DOHH2 (cell line): ENCODE data around the gene SNAP91.

ENCODE experiments used
- H3F3A ChIP-seq: fragments of 200-600 bp; sonication (generic), shearing (Covaris generic); 2 replicates; pipeline ENCODE4 v1.6.0; 2016; ENCODE audit warnings: antibody characterized with exemption, mild to moderate bottlenecking; ENCODE audit not compliant: control insufficient read depth, insufficient read depth
- H3K27ac ChIP-seq: fragments of 200-600 bp; sonication (generic); 2 replicates; pipeline ENCODE4 v1.5.1; 2014; ENCODE audit warnings: low read depth, mild to moderate bottlenecking, low read length, moderate library complexity
- H3K27me3 ChIP-seq: fragments of 200-600 bp; sonication (generic); 2 replicates; pipeline ENCODE4 v1.6.1; 2014; ENCODE audit warnings: mild to moderate bottlenecking, low read length, mixed read lengths; ENCODE audit not compliant: control insufficient read depth
- H3K36me3 ChIP-seq: fragments of 200-600 bp; sonication (generic); 2 replicates; pipeline ENCODE4 v1.6.1; 2014; ENCODE audit warnings: mild to moderate bottlenecking, low read length, moderate library complexity, mixed read lengths; ENCODE audit not compliant: control insufficient read depth
- H3K4me1 ChIP-seq: fragments of 200-600 bp; sonication (generic); 2 replicates; pipeline ENCODE4 v1.6.1; 2014; ENCODE audit warnings: mild to moderate bottlenecking, low read length, mixed read lengths; ENCODE audit not compliant: control insufficient read depth
- H3K4me2 ChIP-seq: fragments of 200-600 bp; sonication (generic); 2 replicates; pipeline ENCODE4 v1.6.0; 2014; ENCODE audit warnings: mild to moderate bottlenecking, low read length, moderate library complexity
- H3K4me3 ChIP-seq: fragments of 200-600 bp; sonication (generic); 2 replicates; pipeline ENCODE4 v1.5.1; 2014; ENCODE audit warnings: mild to moderate bottlenecking, low read length, mixed read lengths
- H3K79me2 ChIP-seq: fragments of 200-600 bp; sonication (generic); 2 replicates; pipeline ENCODE4 v1.6.1; 2014; ENCODE audit warnings: mild to moderate bottlenecking, low read length, mixed read lengths; ENCODE audit not compliant: control insufficient read depth
- H3K9me2 ChIP-seq: fragments of 200-600 bp; sonication (generic); replicated peaks from 2 replicates; pipeline ENCODE4 v1.6.1; 2014; ENCODE audit warnings: mild to moderate bottlenecking, low read length, mixed read lengths; ENCODE audit not compliant: control insufficient read depth
- H3K9me3 ChIP-seq: fragments of 200-600 bp; sonication (generic); 2 replicates; pipeline ENCODE4 v1.6.1; 2014; ENCODE audit warnings: antibody characterized with exemption, low read length, mixed read lengths; ENCODE audit not compliant: control insufficient read depth, insufficient read depth
- H4K20me1 ChIP-seq: fragments of 200-600 bp; sonication (generic); 2 replicates; pipeline ENCODE4 v1.6.0; 2014; ENCODE audit warnings: low read depth, mild to moderate bottlenecking, antibody characterized with exemption, low read length, moderate library complexity; ENCODE audit not compliant: control insufficient read depth, insufficient read depth
- EZH2phosphoT487 ChIP-seq: fragments of 200-600 bp; sonication (generic); IDR thresholded peaks from 2 replicates; pipeline ENCODE4 v1.6.1; 2017; ENCODE audit warnings: borderline replicate concordance, mild to moderate bottlenecking, antibody characterized with exemption, low read length, moderate library complexity, mixed read lengths
- TF ChIP-seq, protein P1 (sequence below): fragments of 200-600 bp; sonication (generic); IDR thresholded peaks from one replicate; pipeline ENCODE4 v1.5.1; 2014; ENCODE audit warnings: antibody characterized with exemption, mild to moderate bottlenecking, low read depth, low read length; ENCODE audit not compliant: poor library complexity, severe bottlenecking

SNAP91 gene

DNA sequence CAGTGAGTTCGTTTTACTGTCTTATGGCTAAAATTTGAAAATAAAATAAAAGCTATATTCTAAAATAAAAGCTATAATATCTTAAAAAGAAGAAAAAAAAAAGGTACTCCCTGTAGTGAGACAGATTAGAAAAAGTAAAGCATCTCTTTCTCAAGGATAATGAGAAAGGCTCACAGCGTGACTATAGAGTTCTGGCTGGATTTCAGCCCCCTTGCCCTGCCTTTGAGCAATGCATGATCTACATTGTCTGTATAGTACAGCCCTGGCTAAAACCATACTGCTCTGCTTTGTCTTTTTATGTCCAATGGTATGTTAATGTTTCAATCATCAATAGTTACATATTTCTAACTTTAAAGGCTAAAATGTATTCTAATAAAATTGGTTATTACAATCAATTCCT, 105.3 kb downstream of the SNAP91 start:
- no peak overlapping the region for H3K4me2 ChIP-seq
- TF ChIP-seq EZH2phosphoT487 = no peak
- TF ChIP-seq, protein P1, sequence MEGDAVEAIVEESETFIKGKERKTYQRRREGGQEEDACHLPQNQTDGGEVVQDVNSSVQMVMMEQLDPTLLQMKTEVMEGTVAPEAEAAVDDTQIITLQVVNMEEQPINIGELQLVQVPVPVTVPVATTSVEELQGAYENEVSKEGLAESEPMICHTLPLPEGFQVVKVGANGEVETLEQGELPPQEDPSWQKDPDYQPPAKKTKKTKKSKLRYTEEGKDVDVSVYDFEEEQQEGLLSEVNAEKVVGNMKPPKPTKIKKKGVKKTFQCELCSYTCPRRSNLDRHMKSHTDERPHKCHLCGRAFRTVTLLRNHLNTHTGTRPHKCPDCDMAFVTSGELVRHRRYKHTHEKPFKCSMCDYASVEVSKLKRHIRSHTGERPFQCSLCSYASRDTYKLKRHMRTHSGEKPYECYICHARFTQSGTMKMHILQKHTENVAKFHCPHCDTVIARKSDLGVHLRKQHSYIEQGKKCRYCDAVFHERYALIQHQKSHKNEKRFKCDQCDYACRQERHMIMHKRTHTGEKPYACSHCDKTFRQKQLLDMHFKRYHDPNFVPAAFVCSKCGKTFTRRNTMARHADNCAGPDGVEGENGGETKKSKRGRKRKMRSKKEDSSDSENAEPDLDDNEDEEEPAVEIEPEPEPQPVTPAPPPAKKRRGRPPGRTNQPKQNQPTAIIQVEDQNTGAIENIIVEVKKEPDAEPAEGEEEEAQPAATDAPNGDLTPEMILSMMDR = no peak
- no peaks in the 10 kb centered on the region; the same call in 1 of the 2 replicates for H3K27me3 ChIP-seq
- no peaks in the 10 kb centered on the region for H3K4me1 ChIP-seq
- no peaks in the 10 kb centered on the region for H4K20me1 ChIP-seq
- H3K9me3 ChIP-seq = no peaks in the 10 kb centered on the region
- H3K4me3 ChIP-seq = no peak overlapping the region
- no peaks in the 10 kb centered on the region for H3F3A ChIP-seq
- no peak overlapping the region for H3K27ac ChIP-seq
- H3K79me2 ChIP-seq = no peaks in the 10 kb centered on the region
- no peaks in the 10 kb centered on the region for H3K9me2 ChIP-seq
- no peaks in the 10 kb centered on the region for H3K36me3 ChIP-seq

DNA sequence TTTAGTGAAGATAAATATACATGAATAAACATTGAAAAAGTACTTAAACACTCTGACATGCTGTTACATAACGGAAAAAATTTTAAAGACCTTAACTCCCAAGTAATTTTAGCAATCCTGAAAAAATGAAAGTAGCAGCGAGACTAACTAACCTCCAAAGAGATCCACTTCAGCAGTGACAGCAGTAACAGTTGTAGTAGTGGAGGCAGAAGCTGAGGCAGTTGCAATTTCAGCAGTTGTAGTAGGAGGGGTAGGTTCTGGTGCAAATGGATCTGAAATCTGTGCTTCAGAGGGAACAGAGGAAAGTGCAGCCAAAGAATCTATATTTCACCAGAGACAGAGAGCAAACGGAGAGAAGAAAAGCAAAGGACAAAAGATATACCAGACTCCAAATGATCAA, 107.8 kb downstream of the SNAP91 start:
- Histone ChIP-seq H3K36me3 (no peaks in the 10 kb centered on the region), H3K27ac (no peak overlapping the region), H3K9me3 (no peaks in the 10 kb centered on the region), H4K20me1 (no peaks in the 10 kb centered on the region), H3K4me1 (no peaks in the 10 kb centered on the region), H3F3A (no peaks in the 10 kb centered on the region), H3K79me2 (no peaks in the 10 kb centered on the region), H3K4me3 (no peak overlapping the region), H3K4me2 (no peak overlapping the region), H3K27me3 (no peaks in the 10 kb centered on the region), H3K9me2 (no peaks in the 10 kb centered on the region)
- TF ChIP-seq EZH2phosphoT487 = no peak
- TF ChIP-seq, protein P1 = no peak

DNA sequence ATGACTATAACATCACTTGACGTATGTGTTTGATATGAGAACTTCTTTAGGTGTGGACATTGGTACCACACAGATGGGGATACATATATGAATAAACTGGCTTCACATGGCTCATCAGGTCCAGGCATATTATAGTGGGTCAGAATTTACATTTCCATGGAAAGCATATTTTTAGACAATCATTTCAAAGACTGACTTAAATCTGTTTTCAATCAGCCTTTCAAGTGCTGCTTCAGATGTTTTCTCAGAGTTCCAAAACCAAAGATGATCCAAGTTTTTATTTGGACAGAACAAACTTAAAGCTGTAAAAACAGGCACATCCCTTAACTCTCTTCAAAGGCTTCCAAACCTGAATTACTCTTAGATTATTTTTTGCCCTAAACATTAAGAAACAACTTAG, 108.4 kb downstream of the SNAP91 start:
- no peaks in the 10 kb centered on the region for H3K36me3 ChIP-seq
- H4K20me1 ChIP-seq = no peaks in the 10 kb centered on the region
- H3F3A ChIP-seq = no peaks in the 10 kb centered on the region
- no peak overlapping the region for H3K27ac ChIP-seq
- H3K79me2 ChIP-seq = no peaks in the 10 kb centered on the region
- no peaks in the 10 kb centered on the region for H3K27me3 ChIP-seq
- no peak for TF ChIP-seq EZH2phosphoT487
- TF ChIP-seq, protein P1 = no peak
- H3K9me2 ChIP-seq = no peaks in the 10 kb centered on the region
- H3K4me1 ChIP-seq = no peaks in the 10 kb centered on the region
- no peak overlapping the region for H3K4me2 ChIP-seq
- H3K4me3 ChIP-seq = no peak overlapping the region
- H3K9me3 ChIP-seq = no peaks in the 10 kb centered on the region

DNA sequence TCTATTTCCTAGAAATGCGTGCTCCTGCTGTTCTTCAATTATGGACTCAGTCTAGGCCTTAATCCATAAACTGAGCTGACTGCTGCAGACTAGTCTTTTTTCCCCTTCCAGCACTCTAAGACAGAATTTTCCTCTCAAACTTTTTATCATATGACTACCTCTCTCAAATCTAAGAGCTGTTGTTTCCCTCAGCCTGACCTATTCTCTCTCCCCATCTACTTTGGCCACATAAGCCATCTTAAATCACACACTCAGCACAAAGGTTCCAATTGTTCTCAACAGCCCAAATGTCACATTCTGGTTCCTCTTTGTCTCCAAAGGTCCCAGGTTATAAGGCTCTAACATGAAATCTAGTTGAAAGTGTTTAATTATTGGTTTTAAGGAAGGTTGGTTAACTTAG, 111.4 kb downstream of the SNAP91 start:
- H3F3A ChIP-seq = no peaks in the 10 kb centered on the region
- no peaks in the 10 kb centered on the region for H3K79me2 ChIP-seq
- H4K20me1 ChIP-seq = no peaks in the 10 kb centered on the region
- no peaks in the 10 kb centered on the region for H3K9me3 ChIP-seq
- H3K4me3 ChIP-seq = no peak overlapping the region
- H3K27me3 ChIP-seq = no peaks in the 10 kb centered on the region
- no peak overlapping the region for H3K27ac ChIP-seq
- no peak overlapping the region for H3K4me2 ChIP-seq
- H3K9me2 ChIP-seq = no peaks in the 10 kb centered on the region
- no peaks in the 10 kb centered on the region for H3K4me1 ChIP-seq
- no peaks in the 10 kb centered on the region for H3K36me3 ChIP-seq
- TF ChIP-seq EZH2phosphoT487 = no peak
- TF ChIP-seq, protein P1 = no peak
